Activated naive CD8-positive, alpha-beta T cell (primary cell): ENCODE measurements around the gene ADAM15.

ENCODE experiments used
- H3K27ac Mint-ChIP-seq: one replicate; pipeline ENCODE4 v1.8.0; 2021; ENCODE audit warnings: mixed read lengths
- H3K27me3 Mint-ChIP-seq: one replicate; pipeline ENCODE4 v1.8.0; 2021; ENCODE audit warnings: mixed read lengths
- H3K36me3 Mint-ChIP-seq: one replicate; pipeline ENCODE4 v1.8.0; 2021; ENCODE audit warnings: mixed read lengths
- H3K4me1 Mint-ChIP-seq: one replicate; pipeline ENCODE4 v1.8.0; 2021; ENCODE audit warnings: low read depth, mixed read lengths
- H3K4me3 Mint-ChIP-seq: one replicate; pipeline ENCODE4 v1.8.0; 2021; ENCODE audit warnings: mild to moderate bottlenecking, mixed read lengths
- H3K9me3 Mint-ChIP-seq: one replicate; pipeline ENCODE4 v1.8.0; 2021; ENCODE audit warnings: low read depth, mixed read lengths

ADAM15 gene

DNA sequence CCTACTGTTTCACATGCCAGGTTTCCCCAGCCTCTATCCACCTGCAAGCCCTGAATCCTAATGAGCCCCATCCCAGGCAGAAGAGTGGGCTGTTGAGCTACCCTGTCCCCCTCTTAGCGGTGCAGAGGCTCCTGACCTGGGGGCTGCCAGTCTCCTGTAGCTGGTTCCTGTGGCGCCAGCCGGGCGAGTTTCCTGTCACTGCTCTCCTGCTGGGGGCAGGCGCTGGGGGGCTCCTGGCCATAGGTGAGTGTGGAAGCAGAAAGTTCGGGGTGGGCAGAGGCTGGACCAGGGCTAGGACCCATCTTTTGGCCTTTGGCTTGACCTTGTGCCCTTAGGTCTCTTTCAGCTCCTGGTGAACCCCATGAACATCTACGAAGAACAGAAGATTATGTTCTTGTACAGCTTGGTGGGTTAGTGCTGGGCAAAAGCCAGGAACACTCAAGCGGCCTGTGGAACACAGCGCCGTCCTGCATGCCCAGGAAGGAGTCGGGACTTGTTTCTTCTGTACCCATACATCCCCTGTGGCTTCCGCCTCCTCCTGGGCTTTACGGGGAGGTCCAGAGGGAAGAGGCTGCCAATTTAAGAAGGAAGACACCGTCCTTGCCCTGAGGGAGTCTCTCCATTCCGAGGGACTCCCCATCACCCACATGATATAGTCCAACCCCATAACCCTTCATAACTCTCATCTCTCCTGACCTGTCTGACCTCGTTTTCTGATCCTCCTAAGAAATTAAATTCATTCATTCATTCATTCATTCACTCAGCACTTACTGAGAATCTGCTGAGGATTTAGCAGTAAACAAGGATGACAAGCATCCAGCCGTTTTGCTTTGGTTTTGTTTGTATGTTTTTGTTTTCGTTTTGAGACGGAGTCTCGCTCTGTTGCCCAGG is 16.6 kb upstream of the ADAM15 start:
- no peaks in the 10 kb centered on the region for H3K27me3 Mint-ChIP-seq
- no peak overlapping the region for H3K4me3 Mint-ChIP-seq
- H3K36me3 Mint-ChIP-seq, result no peaks in the 10 kb centered on the region
- no peak overlapping the region for H3K27ac Mint-ChIP-seq
- no peaks in the 10 kb centered on the region for H3K4me1 Mint-ChIP-seq
- no peaks in the 10 kb centered on the region for H3K9me3 Mint-ChIP-seq

DNA sequence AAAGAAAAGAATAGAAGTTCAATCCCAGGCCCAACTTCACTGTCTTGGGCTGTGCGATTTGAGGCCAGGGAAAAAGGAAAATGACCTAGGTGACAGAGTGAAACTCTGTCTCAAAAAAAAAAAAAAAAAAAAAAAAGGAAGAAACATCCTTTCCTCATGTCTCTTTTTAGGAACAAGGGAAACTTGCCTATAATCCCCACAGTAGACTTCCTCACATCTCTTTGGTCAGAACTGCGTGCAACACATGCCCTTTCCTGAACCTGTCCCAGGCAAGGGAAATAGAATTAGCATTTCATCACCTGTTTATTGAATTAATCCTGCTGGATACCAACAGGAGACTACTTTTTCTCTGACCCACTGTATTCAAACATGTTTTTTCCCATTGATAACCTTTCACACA is 15.2 kb upstream of the ADAM15 start:
- Mint-ChIP-seq H3K36me3 (no peaks in the 10 kb centered on the region), H3K9me3 (no peaks in the 10 kb centered on the region), H3K4me3 (no peak overlapping the region), H3K27me3 (no peaks in the 10 kb centered on the region), H3K4me1 (no peaks in the 10 kb centered on the region), H3K27ac (no peak overlapping the region)

DNA sequence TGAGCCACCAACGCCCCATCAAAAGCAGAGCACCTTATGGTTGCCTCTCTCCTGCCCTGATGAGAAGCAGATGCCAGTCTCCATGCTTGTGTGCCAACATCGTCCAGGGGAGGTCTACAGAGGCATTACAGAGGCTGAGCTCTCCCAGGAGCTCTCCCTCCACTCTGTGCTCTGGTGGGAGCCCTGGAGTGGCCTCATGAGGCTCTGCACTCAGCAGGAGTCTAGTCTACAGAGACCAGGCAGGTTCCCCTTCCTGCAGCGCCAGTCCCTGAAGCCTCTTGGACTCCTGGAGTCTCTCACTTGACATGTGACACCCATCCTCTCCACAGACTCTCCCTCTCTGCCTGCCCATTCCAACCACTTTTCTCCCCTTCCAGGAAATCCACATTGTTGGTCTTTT is 14.1 kb upstream of the ADAM15 start:
- Mint-ChIP-seq H3K27me3 (no peaks in the 10 kb centered on the region), H3K9me3 (no peaks in the 10 kb centered on the region), H3K4me3 (no peak overlapping the region), H3K4me1 (no peaks in the 10 kb centered on the region), H3K36me3 (no peaks in the 10 kb centered on the region), H3K27ac (no peak overlapping the region)

DNA sequence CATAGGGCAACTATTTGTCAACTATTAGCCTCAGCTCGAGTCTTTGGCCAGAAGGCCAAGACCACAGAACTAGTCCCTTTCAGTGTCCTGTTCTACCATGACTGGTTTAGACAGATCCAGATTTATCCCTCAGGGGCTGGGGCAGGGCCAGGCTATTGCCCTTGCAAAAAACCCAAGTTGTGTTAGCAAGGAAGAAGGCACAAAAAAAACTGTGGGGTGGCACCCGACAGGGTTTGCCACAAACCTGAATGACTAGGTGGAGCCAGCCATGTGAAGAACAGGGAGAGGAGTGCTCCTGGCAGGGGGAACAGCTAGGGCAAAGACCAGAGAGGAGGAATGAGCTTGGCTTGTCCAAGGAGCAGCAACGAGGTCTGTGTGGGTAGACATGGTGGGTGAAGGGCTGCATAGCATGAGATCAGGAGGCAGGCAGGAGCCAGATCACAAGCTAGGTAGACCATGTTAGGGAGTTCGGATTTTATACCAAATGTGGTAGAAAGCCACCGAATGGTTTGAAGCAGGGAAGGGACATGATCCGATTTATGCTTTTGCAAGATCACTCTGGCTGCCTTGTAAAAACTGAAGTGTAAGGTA is 13.2 kb upstream of the ADAM15 start:
- Mint-ChIP-seq H3K27me3 (peaks cover 2% of the 10 kb centered on the region), H3K4me1 (no peaks in the 10 kb centered on the region), H3K4me3 (no peak overlapping the region), H3K27ac (no peak overlapping the region), H3K36me3 (no peaks in the 10 kb centered on the region), H3K9me3 (no peaks in the 10 kb centered on the region)

DNA sequence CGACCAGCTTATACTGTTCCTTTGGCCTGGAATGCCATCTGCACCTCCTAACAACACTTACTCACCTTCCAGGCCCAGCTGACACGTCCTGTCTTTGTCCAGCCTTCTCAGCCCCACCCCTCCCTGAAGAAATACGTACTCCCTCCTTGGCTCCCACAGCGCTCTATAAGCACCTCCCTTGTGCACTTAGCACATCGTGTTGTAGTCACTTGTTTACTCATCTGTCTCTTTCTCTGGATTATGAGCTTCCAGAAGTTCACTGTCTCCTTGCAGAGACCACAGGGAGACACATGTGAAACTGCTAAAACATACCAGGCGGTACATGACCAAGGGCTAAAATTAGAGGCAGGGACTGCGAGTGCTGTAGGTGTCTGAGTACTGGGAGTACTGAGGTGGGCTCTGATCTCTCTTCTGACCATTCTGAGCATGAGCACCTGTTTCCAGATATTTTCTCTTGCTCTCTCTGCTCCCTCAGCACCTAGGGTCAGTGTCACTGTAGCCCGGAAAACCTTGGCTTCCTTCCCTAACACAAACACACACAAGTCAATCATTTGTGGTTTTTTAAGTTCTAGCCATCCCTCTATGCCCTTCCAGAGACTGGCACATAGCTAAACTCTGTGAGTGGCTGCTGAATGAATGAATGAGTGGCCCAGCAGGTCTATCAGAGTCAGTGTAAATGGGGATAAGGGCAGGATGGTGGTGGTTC is 12.4 kb upstream of the ADAM15 start:
- Mint-ChIP-seq H3K4me1 (no peaks in the 10 kb centered on the region), H3K27ac (no peak overlapping the region), H3K4me3 (no peak overlapping the region), H3K27me3 (peaks cover 2% of the 10 kb centered on the region), H3K36me3 (no peaks in the 10 kb centered on the region), H3K9me3 (no peaks in the 10 kb centered on the region)

DNA sequence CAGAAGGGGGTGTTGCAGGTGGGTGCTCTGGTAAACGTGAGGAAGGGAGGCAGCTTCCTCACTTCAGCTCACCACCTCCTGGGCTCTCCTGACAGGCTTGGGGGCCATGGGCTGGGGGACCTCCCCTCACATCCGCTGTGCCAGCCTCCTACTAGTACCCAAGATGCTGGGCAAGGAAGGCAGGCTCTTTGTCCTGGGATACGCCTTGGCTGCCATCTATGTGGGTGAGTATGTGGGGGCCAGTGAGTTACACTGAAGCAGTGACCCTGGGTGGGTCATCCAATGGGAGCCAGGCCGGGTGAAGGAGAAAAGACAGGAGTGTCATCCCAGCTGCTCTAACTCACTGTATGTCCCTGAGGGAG is 11.8 kb upstream of the ADAM15 start:
- H3K4me1 Mint-ChIP-seq, result no peaks in the 10 kb centered on the region
- H3K4me3 Mint-ChIP-seq, result no peak overlapping the region
- H3K36me3 Mint-ChIP-seq, result no peaks in the 10 kb centered on the region
- no peaks in the 10 kb centered on the region for H3K9me3 Mint-ChIP-seq
- H3K27ac Mint-ChIP-seq, result no peak overlapping the region
- peaks cover 2% of the 10 kb centered on the region for H3K27me3 Mint-ChIP-seq

DNA sequence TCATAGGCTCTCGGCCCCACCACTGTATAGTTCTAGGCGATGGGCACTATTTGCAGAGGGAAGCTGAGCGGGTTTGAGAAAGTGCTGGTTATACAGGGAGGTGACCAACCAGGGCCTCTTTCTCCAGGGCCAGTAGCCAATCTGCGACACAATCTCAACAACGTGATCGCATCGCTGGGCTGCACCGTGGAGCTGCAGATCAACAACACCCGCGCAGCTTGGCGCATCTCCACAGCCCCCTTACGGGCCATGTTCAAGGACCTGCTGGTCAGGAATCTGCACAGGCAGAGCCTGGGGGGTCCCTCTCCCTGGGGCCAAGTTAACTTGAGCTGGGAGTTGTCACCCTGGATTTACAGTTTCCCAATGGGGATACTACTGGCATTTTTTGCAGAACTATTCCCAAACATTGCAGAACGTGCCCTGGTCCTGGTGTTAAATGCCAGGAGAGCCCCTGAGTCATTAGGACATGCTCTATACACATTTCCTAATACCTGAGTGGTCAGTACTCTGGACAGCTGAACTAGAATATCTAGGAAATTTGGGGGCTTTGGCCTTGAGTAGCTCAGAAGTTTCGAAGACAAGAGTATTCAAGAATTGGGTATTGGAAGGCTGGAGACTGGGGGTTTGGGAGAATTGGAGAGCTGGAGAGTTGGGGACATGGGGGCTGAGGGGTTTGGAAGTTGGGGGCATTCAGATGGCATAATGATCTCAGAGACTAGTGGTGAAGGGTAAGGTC is 10.6 kb upstream of the ADAM15 start:
- no peak overlapping the region for H3K27ac Mint-ChIP-seq
- no peak overlapping the region for H3K4me3 Mint-ChIP-seq
- H3K36me3 Mint-ChIP-seq, result no peaks in the 10 kb centered on the region
- H3K4me1 Mint-ChIP-seq, result no peaks in the 10 kb centered on the region
- no peaks in the 10 kb centered on the region for H3K9me3 Mint-ChIP-seq
- H3K27me3 Mint-ChIP-seq, result peaks cover 2% of the 10 kb centered on the region

DNA sequence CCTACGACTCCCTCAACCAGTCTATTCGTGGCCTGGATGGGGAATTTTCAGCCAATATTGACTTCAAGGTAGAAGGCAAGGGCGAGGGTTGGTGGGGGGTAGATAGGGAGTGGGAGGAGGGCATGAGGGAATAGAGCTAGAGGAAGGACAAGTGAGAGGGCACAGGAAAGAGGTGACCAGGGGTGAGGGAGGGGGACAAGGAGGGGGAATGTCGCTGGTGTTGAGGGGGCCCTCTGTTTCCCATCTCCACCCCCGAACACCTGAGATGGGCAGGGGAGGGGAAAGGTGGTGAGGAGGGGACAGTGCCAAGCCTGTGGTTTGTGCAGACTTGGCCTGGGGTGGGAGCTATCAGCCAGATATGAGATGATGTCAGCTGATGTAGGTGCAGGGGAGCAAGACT is 8.3 kb upstream of the ADAM15 start:
- Mint-ChIP-seq H3K36me3 (no peaks in the 10 kb centered on the region), H3K4me1 (no peaks in the 10 kb centered on the region), H3K4me3 (no peak overlapping the region), H3K9me3 (no peaks in the 10 kb centered on the region), H3K27ac (no peak overlapping the region), H3K27me3 (peaks cover 2% of the 10 kb centered on the region)

DNA sequence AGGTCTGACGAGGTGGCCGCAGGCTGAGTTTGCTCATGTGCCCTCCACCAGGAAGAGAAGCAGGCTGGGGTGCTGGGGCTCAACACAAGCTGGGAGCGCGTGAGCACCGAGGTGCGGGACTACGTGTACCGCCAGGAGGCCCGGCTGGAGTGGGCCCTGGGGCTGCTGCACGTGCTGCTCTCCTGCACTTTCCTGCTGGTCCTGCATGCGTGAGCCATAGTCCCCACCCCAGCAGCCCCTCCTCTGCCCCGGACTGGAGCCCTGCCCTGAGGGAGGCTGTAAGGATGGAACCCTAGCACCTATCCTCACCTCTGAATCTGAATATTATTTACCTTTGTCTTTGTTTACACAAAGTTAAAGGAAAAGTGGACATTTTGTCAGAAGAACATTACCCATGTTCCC is 7.8 kb upstream of the ADAM15 start:
- Mint-ChIP-seq H3K27me3 (peaks cover 2% of the 10 kb centered on the region), H3K4me1 (no peaks in the 10 kb centered on the region), H3K9me3 (no peaks in the 10 kb centered on the region), H3K36me3 (no peaks in the 10 kb centered on the region), H3K4me3 (no peak overlapping the region), H3K27ac (no peak overlapping the region)

DNA sequence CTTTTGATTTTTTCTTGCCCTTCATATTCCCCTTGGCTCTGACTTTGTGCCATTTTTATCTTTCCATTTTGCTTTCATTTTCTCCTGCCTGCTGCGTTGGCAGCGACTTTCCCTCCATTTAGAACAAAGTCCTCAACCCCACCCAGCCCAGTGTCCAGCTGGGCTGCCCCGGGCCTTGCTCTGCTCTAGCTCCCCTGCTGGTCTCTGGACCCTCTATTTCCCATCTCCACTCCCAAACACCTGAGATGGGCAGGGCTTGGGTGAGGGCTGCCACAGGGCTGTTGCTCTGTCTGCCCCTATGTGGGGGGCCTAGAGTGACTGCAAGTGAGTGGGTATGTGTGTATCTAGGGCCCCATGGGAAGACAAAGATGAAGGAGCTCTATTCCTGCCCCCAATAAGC is 7.3 kb upstream of the ADAM15 start:
- H3K9me3 Mint-ChIP-seq, result no peaks in the 10 kb centered on the region

DNA sequence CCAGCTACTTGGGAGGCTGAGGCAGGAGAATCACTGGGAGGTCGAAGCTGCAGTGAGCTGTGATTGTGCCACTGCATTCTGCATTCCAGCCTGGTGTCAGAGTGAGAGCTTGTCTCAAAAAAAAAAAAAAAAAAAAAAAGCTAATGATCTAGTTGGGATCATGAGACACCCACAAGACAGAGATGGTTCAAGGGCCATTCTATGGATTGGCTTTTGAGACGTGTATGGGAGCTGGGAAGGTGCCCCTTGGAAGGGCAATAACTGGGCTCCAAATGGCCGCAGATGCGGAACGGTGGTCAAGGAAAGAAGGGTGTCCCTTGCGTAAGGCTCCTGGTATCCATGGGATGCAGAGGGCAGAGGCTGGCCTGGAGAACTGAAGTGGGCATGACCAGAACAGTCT is 6.8 kb upstream of the ADAM15 start:
- Mint-ChIP-seq H3K27ac (peak overlapping the region; percentile 58), H3K27me3 (peaks cover 2% of the 10 kb centered on the region), H3K9me3 (no peaks in the 10 kb centered on the region), H3K4me1 (no peaks in the 10 kb centered on the region), H3K4me3 (no peak overlapping the region), H3K36me3 (no peaks in the 10 kb centered on the region)

More for the DNA sequence above, 7.3 kb upstream of the ADAM15 start:
- Mint-ChIP-seq H3K27me3 (peaks cover 2% of the 10 kb centered on the region), H3K27ac (peak overlapping the region; percentile 58), H3K36me3 (no peaks in the 10 kb centered on the region), H3K4me1 (no peaks in the 10 kb centered on the region), H3K4me3 (no peak overlapping the region)

DNA sequence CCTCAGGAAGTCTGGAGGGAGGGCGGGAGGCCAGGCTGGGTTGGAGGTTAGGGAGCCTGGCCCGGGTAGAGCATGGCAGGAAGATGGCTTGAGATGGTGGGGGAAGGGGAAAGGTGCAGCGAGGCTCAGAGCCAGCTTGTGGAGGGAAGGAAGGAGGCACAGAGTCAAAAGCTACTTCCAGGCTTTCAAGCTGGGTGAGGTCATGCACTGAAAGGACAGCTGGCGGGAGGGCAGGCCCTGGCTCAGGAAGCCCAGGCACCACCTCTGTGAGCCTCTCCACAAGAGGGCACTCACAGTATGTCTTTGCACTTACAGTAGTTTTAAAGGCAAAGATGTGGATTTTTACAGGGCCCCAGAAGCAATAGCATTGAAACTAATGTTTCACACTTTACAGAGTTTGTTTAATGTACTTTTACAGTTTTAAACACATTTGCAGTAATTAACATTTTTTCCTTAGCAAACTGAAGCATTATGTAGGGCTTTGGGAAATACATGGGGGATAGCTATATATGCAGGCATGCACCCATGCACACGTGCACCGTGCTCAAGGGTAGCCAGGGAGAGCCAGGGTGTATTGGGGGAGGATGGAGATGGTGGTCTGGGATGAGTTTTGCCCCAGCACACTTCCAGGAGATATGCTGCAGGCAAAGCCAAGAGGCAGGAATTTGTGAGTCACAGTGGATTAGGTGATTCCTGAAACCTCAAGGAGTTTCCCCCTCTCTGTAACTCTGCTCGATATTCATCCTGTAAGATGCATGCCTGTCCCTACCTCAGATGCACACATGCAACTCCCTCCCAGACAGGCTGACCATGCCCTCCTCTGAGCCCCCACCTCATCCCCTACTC is 6.1 kb upstream of the ADAM15 start:
- Mint-ChIP-seq H3K4me1 (peaks cover under 1% of the 10 kb centered on the region), H3K36me3 (no peaks in the 10 kb centered on the region), H3K27ac (peak overlapping the region; percentile 58), H3K9me3 (no peaks in the 10 kb centered on the region), H3K4me3 (no peak overlapping the region), H3K27me3 (peaks cover 2% of the 10 kb centered on the region)

DNA sequence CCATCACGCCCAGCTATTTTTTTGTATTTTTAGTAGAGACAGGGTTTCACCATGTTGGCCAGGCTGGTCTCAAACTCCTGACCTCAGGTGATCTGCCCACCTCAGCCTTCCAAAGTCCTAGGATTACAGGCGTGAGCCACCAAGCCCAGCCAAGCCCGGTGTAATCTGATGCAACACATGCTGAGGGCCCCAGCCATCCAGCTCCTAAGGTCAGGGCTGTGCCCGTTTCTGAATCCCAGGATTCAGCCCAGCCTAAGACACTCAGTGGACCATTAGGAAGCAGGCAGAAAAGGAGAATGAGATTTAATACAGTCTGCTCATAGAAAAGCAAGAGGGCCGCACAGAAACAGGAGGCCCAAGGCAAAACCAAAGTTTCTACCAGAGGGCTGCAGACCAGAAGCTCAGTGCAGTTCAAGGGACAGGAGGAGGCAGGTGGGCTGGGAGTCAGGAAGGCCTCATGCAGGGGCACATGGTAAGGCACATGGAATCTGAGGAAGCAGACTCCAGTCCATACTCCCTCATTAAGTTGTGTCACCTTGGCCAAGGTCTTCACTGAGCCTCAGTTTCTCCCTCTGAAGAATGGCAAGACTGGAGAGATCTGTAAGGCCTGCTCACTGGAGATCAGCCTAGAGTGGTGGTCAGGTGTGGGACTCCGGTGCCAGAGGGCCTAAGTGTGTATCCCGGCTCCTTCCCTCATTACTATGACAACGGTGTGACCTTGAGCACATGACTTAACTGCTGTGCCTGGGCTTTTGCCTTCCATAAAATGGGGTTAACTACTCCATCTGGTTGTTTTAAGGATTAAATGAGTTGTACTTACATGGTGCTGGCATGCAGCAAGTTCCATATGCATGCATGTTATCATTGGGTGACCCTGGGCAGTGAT is 2.4 kb upstream of the ADAM15 start:
- H3K9me3 Mint-ChIP-seq, result no peaks in the 10 kb centered on the region
- H3K4me1 Mint-ChIP-seq, result peaks cover 17% of the 10 kb centered on the region
- H3K27ac Mint-ChIP-seq, result no peak overlapping the region
- H3K27me3 Mint-ChIP-seq, result no peaks in the 10 kb centered on the region
- no peaks in the 10 kb centered on the region for H3K36me3 Mint-ChIP-seq
- no peak overlapping the region for H3K4me3 Mint-ChIP-seq
